ENCODE results near the gene CARD19.

Gene CARD19, protein sequence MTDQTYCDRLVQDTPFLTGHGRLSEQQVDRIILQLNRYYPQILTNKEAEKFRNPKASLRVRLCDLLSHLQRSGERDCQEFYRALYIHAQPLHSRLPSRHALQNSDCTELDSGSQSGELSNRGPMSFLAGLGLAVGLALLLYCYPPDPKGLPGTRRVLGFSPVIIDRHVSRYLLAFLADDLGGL

DNA sequence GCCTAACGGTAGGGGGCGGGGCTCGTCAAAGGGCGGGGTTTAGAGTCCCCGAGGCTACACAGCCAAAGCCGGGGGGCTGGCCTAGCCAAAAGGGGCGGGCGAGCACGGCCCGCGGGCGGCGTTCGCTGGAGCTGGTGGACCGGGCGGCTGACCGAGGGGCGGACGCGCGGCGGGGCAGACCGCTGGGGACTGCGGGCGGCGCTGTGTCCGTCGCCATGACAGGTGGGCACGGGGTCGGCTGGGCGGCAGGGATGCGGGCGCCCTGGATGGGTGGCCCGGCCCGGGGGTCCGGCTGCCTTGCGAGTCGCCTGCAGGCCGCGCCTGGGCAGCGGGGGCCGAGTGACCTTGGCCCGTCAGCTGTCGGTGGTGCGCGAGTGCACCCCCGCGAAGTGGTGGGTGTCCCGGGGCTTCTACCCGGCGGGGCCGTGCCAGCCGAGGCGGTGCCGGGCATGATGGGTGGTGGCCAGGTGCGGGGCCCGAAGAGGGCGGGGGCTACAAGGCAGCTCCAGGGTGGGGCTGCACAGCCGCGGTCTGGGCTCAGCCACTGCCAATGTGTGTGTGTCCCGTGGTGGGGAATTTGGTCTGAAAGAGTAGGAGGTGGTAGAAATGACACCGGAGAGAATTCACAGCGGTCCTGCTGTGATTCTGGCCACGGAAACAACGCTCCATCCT lies at the start of gene CARD19:
Gene CARD19 (plus strand): TSS at position 87 of the 672 bp plus-strand sequence. CDS start 129 bp downstream, at position 216.
- peak in 1 of 2 experiments; percentile 50 for DNase-seq

DNA sequence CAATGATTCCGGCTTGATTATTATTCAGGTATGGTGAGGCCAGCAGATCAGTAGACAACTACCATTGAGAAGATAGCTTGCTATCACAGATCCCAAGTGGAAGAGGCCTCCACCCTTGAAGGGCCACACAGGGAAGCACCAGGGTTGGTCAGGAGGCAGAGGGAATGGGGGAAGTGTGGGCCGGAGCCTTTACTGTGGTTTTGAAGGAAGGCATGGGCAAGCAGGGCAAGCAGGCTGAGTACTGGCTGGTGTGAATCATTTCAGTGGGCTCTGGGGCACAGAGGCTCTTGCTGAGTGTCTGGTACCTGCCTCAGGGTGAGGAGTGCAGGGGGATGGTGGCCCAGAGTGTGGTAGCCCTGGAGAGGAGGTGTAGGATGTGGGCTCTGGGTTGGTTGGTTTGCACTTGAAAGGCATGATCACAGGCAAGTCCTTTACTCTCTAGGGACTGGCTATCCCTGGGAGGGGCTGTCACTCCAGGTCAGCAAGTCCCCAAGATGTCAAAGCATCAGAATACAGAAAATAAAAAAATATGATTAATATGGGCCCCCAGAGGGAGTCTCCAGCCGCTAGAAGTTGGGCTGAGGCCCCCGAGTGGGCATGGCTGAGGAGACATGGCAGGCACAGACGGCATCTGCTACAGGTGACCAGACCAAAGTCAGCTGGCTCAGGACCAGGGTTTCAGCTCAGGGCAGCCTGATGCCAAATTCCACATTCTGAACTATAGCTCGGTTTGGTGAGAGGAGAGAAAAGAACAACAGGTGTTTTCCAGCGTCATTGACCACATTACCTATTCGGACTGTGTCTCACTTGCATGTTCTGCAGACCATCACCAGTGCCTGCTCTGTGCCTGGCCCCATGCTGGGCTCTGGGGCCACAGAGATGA lies 47.2 kb upstream of the CARD19 start:
- no peak for DNase-seq

DNA sequence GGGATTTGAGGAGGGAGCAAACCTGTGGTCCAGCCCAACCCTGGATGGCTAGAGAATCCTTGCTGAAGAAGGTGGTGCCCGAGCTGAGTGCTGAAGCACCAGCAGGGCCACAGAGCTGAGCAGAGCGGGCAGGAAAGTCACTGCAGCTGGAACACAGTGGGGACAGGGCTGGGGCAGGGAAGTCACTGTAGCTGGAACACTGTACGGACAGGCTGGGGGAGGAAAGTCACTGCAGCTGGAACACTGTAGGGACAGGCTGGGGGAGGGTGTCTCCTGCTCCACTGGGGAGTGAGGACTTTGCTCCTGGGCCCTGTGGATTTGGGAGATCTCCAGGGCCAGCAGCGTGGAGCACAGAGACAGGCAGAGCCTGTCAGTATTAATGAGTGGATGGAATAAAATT lies 46.5 kb upstream of the CARD19 start:
- no peak for DNase-seq

DNA sequence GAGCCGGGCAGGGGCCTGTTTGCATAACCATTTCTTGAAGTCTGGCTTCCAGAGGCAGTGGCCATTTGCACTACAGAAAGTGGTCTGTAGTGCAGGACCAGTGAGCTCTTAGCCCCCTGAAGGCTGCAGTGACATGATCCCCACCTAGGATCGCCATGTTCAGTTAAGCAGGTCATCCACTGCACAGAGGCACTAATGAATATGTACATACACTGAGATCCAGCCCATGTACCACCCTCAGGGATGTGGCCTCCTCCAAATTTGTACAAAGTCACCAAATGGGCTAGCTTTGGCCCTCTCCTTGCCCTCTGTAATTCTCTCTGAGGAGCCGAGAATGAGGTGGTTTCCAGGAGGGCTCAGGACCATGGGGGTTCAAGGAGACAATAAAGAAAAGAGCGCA lies 45.8 kb upstream of the CARD19 start:
- no peak for DNase-seq

DNA sequence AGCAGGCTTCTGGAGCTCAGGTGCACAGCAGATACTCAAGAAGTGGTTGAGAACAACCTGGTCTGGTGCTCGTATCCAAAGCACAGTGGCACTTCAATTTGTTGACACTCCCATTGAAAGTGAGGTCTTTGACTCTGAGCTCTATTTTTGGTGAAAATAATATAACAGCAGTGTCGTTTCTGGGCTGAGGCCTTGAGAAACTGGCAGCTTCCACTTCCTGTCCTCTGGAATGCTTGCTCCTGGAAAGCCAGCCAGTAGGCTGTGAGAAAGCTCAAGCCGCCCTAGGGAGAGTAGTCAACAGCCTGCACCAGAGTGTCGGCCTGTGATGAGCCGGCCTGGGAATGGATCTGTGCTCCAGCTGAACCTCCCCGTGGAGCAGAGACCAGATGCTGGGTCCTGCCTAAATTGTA lies 44.3 kb upstream of the CARD19 start:
- no peak for DNase-seq

DNA sequence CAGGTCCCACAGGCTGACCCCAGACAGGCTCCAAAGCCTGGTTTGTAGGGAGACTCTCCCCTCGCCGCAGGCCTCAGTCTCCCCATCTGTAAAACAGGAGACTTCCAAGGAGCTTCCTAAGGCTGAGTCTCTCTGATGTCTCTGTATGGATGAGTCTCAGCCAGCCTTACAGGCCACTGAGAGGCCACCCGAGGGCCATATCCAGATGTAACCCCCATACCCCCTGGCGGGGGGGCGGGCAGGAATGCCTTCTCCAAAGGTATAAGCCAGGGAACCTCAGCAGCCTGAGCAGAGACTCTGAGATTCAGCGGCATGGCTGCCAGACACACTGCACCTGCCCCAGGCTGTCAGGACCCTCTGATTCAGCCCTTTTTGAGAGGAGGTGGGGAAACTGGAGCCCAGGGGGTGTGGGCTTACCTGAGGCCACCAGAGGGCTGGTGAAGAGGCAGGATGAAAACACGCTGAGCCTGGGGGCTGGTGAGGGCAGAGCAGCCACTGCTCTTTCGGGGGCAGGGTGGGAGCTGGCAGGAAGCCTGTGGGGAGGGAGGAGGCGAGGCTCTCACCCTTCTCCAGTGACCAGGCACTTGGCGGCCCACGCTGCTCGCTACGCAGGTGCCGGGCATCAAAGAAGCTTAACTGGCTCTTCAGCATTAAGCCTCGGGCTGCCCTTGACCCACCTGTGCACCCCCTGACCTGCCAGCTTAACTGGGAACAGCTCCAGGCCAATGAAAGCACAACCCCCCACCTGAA lies 43.1 kb upstream of the CARD19 start:
- DNase-seq = no peak

DNA sequence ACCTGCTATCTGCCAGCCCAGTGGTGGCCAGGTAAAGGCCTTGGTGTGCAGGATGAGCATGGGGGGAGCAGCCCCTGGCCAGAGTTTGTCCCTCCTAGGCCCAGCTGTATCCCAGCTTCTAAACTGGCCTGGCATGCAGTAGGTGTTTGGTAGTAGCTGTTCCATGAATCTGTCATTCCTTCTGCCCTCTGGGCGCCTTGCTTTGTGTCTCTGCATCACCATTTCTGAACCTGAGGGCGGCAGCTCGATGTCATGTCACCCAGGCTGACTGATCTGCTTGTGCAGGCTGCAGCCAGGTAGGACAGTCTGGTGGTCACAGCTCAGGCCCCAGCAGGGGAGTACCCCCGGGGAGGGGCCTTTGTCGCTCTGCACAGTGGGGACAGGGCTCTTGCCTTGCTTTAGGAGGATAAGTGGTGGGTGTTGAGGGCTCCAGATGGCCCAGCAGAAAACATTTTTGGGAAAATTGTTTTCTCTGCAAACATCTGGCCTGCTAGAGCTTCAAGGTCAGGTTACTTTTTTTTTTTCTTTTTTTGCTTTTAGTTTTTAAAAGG lies 42.2 kb upstream of the CARD19 start:
- DNase-seq = no peak

DNA sequence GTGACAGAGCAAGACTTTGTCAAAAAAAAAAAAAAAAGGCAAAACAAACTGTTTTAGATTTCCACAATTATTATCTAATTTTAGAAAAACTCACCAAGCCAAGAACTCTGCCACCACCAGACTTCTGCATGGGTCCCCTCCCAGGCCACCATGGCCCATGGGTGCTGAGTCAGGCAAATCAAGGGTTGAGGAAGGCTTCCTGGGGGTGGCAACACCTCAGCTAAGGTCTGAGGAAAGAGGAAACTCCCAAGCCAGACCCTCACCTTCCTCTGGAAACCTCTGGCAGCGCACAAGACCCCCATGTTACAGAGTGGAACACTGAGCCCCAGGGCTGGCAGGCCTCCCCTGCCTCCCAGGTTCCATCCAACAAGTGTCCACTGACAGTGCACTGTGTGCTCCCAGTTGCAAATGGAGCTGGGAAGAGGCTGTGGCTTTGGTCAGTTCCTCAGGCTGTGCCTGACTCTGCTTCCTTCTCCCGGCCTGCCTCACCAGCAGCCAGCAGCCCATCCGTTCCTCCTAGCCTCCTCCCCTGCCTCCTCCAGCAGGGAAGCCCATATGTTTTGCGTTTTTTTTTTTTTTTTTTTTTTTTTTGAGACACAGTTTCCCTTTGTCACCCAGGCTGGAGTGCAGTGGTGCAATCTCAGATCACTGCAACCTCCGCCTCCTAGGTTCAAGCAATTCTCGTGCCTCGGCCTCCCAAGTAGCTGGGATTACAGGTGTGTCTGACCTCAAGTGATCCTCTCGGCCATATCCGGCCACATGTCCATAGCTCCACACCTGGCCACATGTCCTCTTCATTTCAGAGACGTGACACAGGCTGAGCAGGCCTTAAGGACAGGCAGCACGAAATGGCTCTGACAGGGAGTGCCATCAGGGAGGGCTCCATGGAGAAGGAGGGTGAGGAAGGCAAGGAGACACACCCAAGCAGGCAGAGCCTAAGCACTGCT lies 41.0 kb upstream of the CARD19 start:
- no peak for DNase-seq

DNA sequence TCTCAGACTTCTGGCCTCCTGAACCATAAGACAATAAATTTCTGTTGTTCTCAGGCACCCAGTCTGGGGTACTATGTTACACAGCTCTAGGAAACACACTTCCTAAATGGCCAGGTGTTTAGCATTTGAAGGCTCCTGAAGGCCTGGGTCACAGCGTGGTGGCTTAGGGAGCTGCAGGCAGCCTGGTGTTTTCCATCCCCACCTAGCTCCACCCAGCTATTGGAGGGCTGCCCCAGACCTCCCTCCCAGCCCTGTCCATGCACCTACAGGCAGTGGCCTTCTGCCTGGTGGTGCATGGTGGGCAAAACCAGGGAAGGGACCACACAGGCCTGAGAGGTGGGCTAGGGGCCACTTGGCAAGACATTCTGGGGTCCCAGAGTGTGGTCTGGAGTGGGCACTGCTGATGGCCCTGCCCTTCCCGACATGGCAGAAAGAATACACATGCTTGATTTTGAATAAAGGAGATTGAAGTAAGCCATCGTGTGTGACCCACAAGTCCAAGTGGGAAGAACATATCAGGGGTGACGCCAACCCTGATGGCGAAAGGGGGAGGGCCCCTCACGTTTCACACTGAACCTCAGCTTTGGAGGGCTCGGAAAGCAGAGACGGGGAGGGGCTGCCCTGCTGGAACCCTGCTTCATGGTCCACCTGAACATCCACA lies 38.8 kb upstream of the CARD19 start:
- no peak for DNase-seq

DNA sequence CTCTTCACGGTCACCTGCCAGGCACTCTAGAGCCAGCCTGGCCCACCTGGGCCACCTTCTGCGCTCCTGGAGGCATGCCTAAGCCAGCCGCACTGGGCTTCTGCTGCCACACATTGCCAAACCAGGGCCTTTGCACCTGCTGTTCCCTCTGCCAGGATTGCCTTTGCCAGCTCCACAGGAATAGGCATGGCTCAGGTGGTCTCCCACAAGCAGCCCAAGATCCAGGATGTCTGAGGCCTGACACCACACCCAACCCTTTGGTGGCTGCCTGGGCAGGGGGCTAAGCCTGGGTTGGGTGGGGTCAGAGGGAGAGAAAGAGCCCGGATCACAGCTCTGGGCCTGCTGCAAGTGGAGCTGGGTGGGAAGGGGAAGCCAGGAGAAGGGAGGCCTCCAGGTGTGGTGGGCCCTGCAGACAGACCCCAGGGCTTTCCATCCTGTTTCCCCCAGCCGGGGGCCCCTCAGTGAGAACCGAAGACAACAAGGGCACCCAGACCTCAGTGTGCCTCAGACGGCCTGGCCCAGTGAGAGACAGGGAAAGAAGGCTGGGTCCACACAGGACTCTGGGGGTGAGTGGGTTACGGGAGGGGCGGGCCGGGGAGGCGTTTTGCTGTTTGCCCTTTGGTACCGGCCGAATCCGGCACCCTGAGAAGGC lies 38.2 kb upstream of the CARD19 start:
- DNase-seq = no peak

DNA sequence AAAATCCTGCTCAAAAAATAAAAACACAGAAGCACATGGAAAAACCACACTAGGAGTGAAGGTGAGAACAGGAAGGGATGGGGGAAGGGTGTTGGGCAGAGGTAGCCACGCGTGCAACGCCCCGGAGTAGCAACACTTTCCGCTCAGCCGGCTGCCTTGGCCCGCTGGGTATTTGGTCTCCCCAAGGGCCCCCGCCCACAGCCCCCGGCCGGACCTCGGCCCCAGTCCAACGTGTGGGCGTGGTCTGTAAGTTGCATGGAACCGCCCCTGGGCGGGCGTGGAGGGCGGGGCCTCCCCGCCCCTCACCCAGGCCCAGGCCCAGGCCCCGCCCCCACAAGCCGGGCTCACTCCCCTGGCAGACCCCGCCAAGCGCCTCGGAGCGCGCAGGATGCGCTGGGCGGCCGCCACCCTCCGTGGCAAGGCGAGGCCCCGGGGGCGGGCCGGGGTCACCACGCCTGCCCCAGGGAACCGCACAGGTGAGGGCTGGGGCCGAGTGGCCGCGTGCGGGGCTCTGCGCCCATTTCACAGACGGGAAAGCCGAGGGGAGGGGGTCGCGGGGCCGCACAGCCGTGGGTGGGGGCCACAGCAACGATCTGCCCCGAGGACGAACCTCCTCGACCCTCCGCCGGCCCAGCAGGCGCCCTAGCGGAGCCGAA lies 37.5 kb upstream of the CARD19 start, which contains the start of gene SUSD3:
Gene SUSD3 (plus strand): TSS at position 347 of the 656 bp plus-strand sequence. CDS start 42 bp downstream, at position 389.
- peak in 1 of 2 experiments; percentile 56 for DNase-seq

DNA sequence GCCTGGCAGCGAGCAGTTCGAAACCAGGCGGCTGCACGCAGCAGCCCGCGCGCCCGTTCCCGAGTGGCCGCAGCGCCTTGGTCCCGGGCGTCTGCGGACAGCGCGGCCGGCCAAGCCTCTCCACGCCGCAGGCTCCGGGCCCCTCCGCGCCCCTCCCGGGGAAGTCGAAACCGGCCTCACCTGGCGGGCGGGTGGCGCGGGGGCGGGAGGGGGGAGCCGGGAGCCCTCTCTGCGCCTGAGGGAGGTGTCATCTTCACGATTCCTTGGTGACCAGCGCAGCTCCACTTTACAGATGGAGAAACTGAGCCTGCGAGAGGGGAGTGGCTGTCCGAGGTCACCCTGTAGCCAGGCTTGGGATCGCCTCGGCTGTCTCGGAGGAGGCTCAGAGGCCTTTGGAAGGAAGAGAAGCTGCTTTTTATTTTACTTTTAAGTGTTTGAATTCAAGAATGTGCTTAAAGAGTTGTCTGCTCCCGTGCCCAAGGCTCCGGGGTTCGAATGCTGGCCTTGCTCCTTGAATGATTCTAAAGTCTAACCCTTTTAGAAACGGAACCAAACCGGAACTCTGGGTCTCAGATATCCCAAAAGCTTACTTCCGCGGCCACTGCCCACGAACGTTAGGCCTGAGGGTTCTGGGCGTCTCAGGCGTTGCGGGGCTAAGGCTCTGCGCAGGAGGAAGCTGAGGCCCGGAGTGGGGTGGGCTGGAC lies 36.9 kb upstream of the CARD19 start:
- DNase-seq = no peak

DNA sequence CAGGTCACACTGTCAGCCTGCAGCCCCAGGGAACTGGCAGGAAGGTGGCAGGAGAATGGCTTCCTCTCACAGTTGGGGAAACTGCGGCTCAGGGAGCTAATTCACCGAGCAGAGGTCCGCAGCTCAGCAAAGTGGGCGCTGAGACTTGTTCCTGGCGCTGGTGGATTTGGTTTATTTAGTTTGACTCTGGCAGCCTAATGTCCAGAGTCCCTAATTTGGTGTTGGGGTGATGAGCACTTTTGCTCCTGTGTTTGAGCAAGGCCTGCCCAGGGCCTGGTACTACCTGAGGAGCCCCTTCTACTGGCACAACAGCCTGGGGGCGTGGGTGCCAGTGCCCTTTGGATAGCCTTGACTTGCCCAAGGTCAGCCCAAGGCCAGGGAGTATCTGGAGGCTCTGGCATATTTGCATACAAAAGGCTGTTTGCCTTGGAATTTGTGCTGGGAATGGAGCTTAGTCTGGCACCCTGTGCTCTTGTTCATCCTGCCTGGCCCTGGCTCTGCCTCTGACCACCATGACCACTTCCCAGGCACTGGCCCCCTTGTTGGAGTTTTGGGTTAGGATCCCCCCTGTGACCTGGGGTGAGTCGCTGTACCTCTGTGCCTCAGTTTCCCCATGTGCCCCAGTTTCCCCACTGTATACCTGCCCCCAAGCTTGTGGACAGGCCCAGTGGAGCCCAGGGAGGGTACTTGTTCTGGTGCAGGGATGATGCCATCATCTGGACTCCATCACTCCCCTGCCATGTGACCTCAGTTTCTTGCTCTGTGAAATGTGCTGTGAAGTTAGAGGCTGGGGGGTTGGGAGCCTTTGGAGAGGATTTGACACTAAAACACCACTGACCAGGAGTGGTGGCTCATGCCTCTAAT lies 36.1 kb upstream of the CARD19 start:
- no peak for DNase-seq

DNA sequence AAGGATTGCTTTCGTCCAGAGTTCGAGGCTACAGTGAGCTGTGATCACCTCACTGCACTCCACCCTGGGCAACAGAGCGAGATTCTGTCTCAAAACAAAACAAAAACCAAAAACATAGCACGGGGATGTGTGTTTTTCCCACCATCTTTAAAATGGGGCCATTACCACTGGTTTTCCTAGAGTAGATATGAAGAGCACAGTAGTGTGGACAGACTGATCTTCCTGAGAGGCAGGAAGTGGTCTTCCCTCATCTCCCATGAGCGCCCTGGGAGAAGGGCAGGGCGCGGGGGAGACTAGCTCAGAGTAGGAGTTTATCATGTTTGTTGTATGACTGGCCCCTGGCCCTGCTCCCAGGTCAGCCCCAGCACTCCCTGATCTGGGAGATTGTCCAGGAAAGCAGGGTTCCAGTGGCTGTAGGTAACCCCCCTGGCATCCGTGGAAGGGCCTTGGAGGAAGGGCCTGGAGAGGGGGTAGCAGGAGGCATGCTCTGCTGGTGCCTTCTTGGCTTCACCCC lies 35.2 kb upstream of the CARD19 start:
- DNase-seq = no peak

DNA sequence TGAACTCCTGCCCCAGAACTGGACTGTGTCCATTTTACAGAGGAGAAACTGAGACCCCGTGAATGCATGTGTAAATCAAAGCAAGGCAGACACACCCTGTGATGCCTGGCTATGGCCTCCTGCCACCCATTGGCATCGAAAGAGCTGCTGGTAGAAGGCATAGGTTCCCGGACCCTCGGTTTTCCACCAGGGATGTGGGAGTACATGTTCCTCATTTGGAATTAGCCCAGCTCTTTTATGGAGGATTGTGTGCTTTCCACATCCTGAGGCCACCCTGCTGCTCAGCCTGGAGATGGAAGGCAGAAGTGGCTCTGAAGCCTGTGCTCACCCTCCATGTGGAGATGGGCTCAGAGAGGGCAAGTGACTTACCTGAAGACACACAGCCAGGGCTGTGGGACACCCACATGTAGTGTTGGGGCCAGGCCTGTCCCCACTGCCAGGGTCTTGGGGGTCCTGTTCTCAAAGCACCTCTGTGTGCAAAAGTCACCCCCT lies 34.7 kb upstream of the CARD19 start:
- DNase-seq = no peak

DNA sequence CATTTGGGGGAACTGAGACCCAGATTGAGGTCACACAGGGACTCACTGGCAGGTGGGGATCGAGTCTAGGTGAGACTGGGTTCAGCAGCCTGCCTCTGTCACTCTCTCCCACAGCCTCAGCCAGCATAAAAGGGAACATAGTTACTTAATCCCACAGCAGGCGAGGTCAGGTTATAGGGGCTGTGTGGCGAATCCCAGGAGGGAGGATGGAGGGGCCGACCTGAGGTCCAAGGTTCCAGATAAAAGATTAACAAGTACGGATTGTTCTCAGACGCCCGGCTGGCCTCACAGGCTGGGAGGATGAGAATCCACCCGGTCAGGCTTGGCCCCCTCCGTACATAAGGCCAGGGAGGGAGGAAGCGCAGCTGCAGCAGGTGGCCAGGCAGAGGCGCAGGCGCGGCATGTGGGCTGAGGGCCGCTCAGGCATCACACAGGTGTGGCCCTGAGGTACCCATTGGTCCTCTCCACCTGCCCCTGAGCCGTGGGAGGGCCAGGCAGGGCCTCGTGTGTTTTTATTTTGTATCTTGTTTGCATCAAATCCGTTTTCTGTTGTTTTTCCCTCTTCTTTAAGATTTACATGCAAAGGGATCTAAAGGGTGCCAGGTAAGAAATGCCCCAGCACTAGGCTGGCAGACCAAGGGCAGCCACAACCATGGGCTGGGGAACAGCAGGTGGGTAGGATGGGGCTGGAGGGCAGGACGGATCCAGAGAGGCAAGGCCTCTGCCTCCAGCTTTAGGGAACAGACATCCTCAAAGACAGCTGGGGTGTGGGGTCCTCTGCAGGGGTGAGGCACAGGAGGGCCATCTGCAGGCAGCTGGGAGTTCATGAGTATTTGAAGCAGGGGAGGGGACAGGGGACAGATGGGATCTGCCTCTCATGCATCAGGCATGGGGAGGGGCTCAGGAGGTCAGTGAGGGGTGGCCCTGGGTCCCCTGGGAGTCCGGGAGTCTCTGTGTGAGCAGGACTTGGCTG lies 33.9 kb upstream of the CARD19 start:
- DNase-seq = peak in 1 of 2 experiments; percentile 56
